CD4-positive, CD25-positive, alpha-beta regulatory T cell (primary cell): Measurements from ENCODE around the gene PCCA. TPM values are rescaled to one million over a fixed set of nuclear protein-coding genes. Genes with fewer than 3 reads are reported as not detected.
"Not testable (repeated sequence)": the region's sequence is repeated elsewhere in the genome, so short reads cannot be mapped to it uniquely, and the experiment has no call there.

Source experiments
- ATAC-seq, 2 donors: fragments of 150-1000 bp; cut with Tn5 transposase; one replicate each; pipeline ENCODE4 v1.10.0; 2021; ENCODE audit warnings: low read depth in 2 of 2, moderate number of reproducible peaks in 2 of 2, moderate library complexity in 1 of 2
- DNase-seq, 3 donors: peaks; one replicate each; pipeline versions ENCODE4 v3.0.0 to v3.0.0-alpha.2; 2012 to 2022; ENCODE audit warnings: mixed read lengths in 1 of 3
- H3K27ac ChIP-seq: one replicate; pipeline ENCODE4 v1.7.0; 2013; ENCODE audit warnings: mild to moderate bottlenecking, low read length; ENCODE audit not compliant: insufficient read depth, poor library complexity, severe bottlenecking
- H3K27me3 ChIP-seq: one replicate; pipeline ENCODE4 v1.7.0; 2013; ENCODE audit warnings: low read length; ENCODE audit not compliant: control insufficient read depth, insufficient read depth
- H3K36me3 ChIP-seq: one replicate; pipeline ENCODE4 v1.7.0; 2013; ENCODE audit warnings: mild to moderate bottlenecking, low read length, moderate library complexity; ENCODE audit not compliant: control insufficient read depth, insufficient read depth
- H3K4me1 ChIP-seq: 2 replicates; pipeline ENCODE4 v1.7.0; 2013; ENCODE audit warnings: mild to moderate bottlenecking, low read length; ENCODE audit not compliant: insufficient read depth, control insufficient read depth, poor library complexity, severe bottlenecking
- H3K4me3 ChIP-seq: one replicate; pipeline ENCODE4 v1.7.0; 2013; ENCODE audit warnings: low read depth, mild to moderate bottlenecking, low read length, moderate library complexity
- H3K9me3 ChIP-seq, 2 experiments: 1 replicate in 1 of 2; 2 replicates in 1 of 2; pipeline ENCODE4 v1.7.0; 2013; ENCODE audit warnings: low read length in 2 of 2, mild to moderate bottlenecking in 1 of 2, moderate library complexity in 1 of 2; ENCODE audit not compliant: control insufficient read depth in 2 of 2
- H3K27ac Mint-ChIP-seq, 3 donors: one replicate each; pipeline ENCODE4 v1.8.0; 2020 to 2022; ENCODE audit warnings: mild to moderate bottlenecking in 3 of 3, mixed read lengths in 3 of 3, moderate library complexity in 2 of 3
- H3K27me3 Mint-ChIP-seq: one replicate; pipeline ENCODE4 v1.8.0; 2022; ENCODE audit warnings: mild to moderate bottlenecking, mixed read lengths
- H3K36me3 Mint-ChIP-seq: one replicate; pipeline ENCODE4 v1.8.0; 2020; ENCODE audit warnings: mixed read lengths
- H3K4me1 Mint-ChIP-seq, 4 donors: one replicate each; pipeline ENCODE4 v1.8.0; 2020 to 2022; ENCODE audit warnings: mixed read lengths in 4 of 4, mild to moderate bottlenecking in 1 of 4
- H3K4me3 Mint-ChIP-seq, 4 donors: one replicate each; pipeline ENCODE4 v1.8.0; 2020 to 2022; ENCODE audit warnings: mild to moderate bottlenecking in 4 of 4, mixed read lengths in 4 of 4, moderate library complexity in 3 of 4
- H3K9me3 Mint-ChIP-seq, 7 donors: one replicate each; pipeline ENCODE4 v1.8.0; 2020 to 2022; ENCODE audit warnings: mixed read lengths in 7 of 7, mild to moderate bottlenecking in 3 of 7, moderate library complexity in 2 of 7
- polyA plus RNA-seq, 4 donors: library from polyadenylated mRNA; unstranded; fragments of 300-500 nt; fragmentation: Illumina TruSeq; gene quantifications; one replicate each; pipeline ENCODE4 v1.2.3, GENCODE V29; 2021
- total RNA-seq: library from RNA; stranded (reverse); gene quantifications from one replicate; pipeline ENCODE4 v1.2.3, GENCODE V29; 2022

Gene PCCA
- total and polyA plus RNA-seq, 5 donors from 2014 or later = 8.0 to 14.8 (median 10.4) TPM

DNA sequence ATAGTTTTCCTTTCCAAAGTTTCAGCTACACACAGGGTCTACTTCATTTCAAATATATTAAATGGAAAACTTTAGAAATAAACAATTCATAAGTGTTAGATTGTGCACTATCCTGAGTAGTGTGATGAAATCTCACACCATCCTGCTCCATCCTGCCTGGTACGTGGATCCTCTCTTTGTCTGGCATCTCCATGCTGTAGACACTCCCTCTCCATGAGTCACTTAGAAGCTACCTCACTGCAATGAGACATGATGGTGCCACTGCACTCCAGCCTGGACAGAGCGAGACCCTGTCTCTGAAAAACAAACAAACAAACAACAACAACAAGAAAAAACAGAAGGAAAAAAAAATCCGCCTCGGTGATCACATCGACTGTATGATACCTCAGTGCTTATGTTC, 191.8 kb downstream of the PCCA start:
- H3K36me3 ChIP-seq = no peaks in the 10 kb centered on the region
- no peak for ATAC-seq
- Mint-ChIP-seq H3K36me3 (peaks cover 22% of the 10 kb centered on the region), H3K4me3 (no peak overlapping the region), H3K4me1 (peaks cover 0 to 4% (median 0%) of the 10 kb centered on the region in 4 donors), H3K9me3 (peaks cover 0 to 2% (median 0%) of the 10 kb centered on the region in 7 donors), H3K27me3 (no peaks in the 10 kb centered on the region), H3K27ac (no peak overlapping the region)
- H3K27me3 ChIP-seq = no peaks in the 10 kb centered on the region
- no peak for DNase-seq
- no peaks in the 10 kb centered on the region for H3K4me1 ChIP-seq
- no peaks in the 10 kb centered on the region for H3K9me3 ChIP-seq
- no peak overlapping the region for H3K4me3 ChIP-seq
- no peak overlapping the region for H3K27ac ChIP-seq

DNA sequence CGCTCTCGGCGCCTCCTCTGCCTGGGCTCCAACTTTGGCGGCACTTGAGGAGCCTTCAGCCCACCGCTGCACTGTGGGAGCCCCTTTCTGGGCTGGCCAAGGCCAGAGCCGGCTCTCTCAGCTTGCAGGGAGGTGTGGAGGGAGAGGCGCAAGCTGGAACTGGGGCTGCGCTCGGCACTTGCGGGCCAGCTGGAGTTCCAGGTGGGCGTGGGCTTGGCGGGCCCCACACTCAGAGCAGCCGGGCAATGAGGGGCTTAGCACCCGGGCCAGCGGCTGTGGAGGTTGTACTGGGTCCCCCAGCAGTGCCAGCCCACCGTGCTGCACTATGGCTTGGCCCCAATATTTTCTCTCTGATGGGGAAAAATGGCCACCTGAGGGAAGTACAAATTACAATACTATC, 193.4 kb downstream of the PCCA start:
- not testable (repeated sequence) for H3K27me3 Mint-ChIP-seq, H3K27me3 ChIP-seq, H3K27ac Mint-ChIP-seq, H3K9me3 ChIP-seq, H3K4me3 Mint-ChIP-seq, H3K4me1 ChIP-seq, H3K9me3 Mint-ChIP-seq, H3K4me3 ChIP-seq, H3K36me3 ChIP-seq, ATAC-seq, DNase-seq, H3K27ac ChIP-seq, H3K4me1 Mint-ChIP-seq
- peaks cover 19% of the 10 kb centered on the region for H3K36me3 Mint-ChIP-seq

DNA sequence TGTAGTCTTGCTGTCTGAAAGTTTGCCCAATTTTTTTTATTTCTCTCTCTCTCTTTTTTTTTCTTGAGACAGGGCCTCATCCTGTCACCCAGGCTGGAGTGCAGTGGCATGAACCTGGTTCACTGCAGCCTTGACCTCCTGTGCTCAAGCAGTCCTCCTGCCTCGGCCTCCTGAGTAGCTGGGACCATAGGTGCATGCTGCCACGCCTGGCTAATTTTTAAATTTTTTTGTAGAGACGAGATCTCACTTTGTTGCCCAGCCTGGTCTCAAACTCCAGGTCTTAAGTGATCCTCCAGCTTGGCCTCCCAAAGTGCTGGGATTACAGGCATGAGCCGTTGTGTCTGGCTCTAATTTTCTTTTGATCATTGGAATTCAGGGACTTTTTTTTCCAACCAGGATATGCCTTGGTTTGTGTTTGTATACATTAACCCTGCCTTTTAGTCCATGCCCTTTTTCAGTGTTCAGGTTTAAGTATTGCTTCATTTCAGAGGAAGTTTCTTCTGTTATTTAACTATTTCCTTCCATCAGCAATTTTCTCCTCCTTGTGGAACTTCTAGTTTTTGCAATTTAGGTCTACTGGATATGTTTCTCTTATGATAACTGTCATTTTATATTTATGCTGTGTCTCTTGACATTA, 201.4 kb downstream of the PCCA start:
- Histone ChIP-seq H3K27me3 (no peaks in the 10 kb centered on the region), H3K36me3 (no peaks in the 10 kb centered on the region), H3K4me1 (no peaks in the 10 kb centered on the region), H3K27ac (no peak overlapping the region), H3K9me3 (no peaks in the 10 kb centered on the region), H3K4me3 (no peak overlapping the region)
- no peak for DNase-seq
- H3K27ac Mint-ChIP-seq = no peak overlapping the region
- H3K36me3 Mint-ChIP-seq = peaks cover 20% of the 10 kb centered on the region
- no peak overlapping the region for H3K4me3 Mint-ChIP-seq
- peaks cover 0 to 4% (median 0%) of the 10 kb centered on the region in 4 donors for H3K4me1 Mint-ChIP-seq
- ATAC-seq = no peak
- H3K9me3 Mint-ChIP-seq = peaks cover 0 to 1% (median 0%) of the 10 kb centered on the region in 7 donors
- H3K27me3 Mint-ChIP-seq = no peaks in the 10 kb centered on the region

DNA sequence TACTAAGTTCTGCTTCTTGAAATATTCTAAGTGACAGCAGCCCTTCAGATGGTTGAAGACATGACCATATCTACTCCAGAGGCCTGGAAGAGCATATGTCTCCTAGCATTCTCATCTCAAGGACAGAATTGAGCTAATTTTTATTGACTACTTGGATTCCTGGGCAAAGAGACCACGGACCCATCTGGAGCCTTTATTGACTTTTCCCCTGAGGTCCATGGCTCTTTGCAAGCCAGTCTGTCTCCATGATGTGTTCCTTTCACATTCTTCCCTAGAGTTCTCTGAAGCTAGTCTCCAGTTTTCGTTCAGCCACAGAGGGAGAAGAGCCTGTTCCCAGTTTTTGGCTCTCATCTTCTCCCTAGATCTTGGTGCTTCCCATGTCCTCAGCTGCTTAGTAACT, 202.7 kb downstream of the PCCA start:
- H3K27ac Mint-ChIP-seq = peak overlapping the region in 1 of 3 donors; percentile 13
- peaks cover 17% of the 10 kb centered on the region for H3K36me3 Mint-ChIP-seq
- H3K27me3 ChIP-seq = no peaks in the 10 kb centered on the region
- peaks cover 0 to 1% (median 0%) of the 10 kb centered on the region in 7 donors for H3K9me3 Mint-ChIP-seq
- no peaks in the 10 kb centered on the region for H3K9me3 ChIP-seq
- no peaks in the 10 kb centered on the region for H3K36me3 ChIP-seq
- ATAC-seq = no peak
- H3K4me3 ChIP-seq = no peak overlapping the region
- no peaks in the 10 kb centered on the region for H3K27me3 Mint-ChIP-seq
- H3K4me1 ChIP-seq = no peaks in the 10 kb centered on the region
- H3K4me3 Mint-ChIP-seq = no peak overlapping the region
- DNase-seq = no peak
- peaks cover 0 to 3% (median 0%) of the 10 kb centered on the region in 4 donors for H3K4me1 Mint-ChIP-seq
- H3K27ac ChIP-seq = no peak overlapping the region

DNA sequence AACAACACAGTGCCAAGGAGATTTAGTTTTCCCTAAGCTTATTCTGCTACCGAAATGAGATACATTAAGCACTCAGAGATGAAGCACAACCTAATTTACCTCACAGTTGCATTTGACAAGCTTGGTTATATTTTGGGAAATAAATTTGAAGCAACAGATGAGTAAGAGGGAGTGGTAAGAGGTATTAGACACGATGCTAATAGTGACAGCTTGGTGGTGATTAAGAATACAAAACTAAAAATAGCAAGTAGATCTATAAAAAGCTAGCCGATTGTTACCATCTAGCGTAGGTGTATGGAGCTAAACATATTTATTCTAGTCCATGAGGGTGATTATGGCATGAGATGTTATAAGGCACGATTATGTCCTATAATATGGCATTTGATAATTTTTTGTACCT, 208.5 kb downstream of the PCCA start:
- no peak overlapping the region for H3K27ac Mint-ChIP-seq
- no peak for DNase-seq
- no peaks in the 10 kb centered on the region for H3K27me3 Mint-ChIP-seq
- H3K36me3 Mint-ChIP-seq = peaks cover 23% of the 10 kb centered on the region
- no peaks in the 10 kb centered on the region for H3K9me3 ChIP-seq
- H3K27ac ChIP-seq = no peak overlapping the region
- no peaks in the 10 kb centered on the region for H3K36me3 ChIP-seq
- H3K27me3 ChIP-seq = no peaks in the 10 kb centered on the region
- ATAC-seq = no peak
- H3K9me3 Mint-ChIP-seq = no peaks in the 10 kb centered on the region
- H3K4me3 ChIP-seq = no peak overlapping the region
- peaks cover 0 to 7% (median 0%) of the 10 kb centered on the region in 4 donors for H3K4me1 Mint-ChIP-seq
- no peak overlapping the region for H3K4me3 Mint-ChIP-seq
- H3K4me1 ChIP-seq = no peaks in the 10 kb centered on the region

DNA sequence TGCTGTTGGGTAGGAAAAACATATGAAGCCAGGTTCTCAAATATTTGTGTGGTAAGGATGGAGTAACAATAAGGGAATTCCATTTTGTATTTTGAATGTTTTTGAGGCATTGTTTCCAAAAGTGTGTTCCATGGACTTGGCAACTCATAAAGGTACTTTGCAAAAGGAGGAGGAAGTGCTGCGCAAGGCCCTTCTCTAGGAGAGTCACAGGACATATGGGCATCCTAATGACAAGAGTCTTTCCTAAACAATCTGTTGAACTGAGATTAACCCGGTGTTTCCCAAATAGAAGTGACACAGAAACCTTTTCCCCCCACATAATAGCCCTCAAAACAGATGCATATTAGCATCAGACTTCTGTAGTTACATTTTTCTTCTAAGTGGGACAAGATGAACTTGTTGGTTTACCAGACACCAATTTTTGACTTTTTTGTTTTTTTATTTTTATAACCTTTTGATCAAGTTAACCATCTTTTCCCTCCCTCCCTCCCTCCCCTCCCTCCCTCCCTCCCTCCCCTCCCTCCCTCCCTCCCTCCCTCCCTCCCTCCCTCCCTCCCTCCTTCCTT, 209.3 kb downstream of the PCCA start:
- DNase-seq (no peak), ATAC-seq (no peak)
- H3K9me3 Mint-ChIP-seq = no peaks in the 10 kb centered on the region
- no peak overlapping the region for H3K27ac Mint-ChIP-seq
- no peak overlapping the region for H3K4me3 Mint-ChIP-seq
- Histone ChIP-seq H3K27me3 (no peaks in the 10 kb centered on the region), H3K4me1 (no peaks in the 10 kb centered on the region), H3K27ac (no peak overlapping the region), H3K4me3 (no peak overlapping the region), H3K9me3 (no peaks in the 10 kb centered on the region), H3K36me3 (no peaks in the 10 kb centered on the region)
- H3K27me3 Mint-ChIP-seq = no peaks in the 10 kb centered on the region
- peaks cover 0 to 7% (median 0%) of the 10 kb centered on the region in 4 donors for H3K4me1 Mint-ChIP-seq
- H3K36me3 Mint-ChIP-seq = peaks cover 23% of the 10 kb centered on the region

DNA sequence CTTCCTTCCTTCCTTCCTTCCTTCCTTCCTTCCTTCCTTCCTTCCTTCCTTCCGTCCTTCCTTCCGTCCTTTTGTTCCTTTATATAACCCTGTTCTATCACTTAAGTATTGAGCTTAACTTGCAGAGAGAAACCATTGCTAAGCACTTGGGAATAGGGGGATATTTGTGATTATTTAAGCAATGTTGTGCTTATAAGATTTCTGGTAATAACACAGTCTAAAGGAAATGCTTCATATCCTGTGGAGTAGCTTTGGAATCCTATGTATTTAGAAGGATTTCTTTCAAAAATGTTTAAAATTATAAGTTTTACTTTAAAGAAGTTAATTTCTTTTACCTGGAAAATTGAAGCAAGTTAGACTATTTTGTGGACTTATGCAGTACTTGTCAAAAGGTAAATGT, 209.8 kb downstream of the PCCA start:
- Histone ChIP-seq H3K9me3 (no peaks in the 10 kb centered on the region), H3K4me3 (no peak overlapping the region), H3K27ac (no peak overlapping the region), H3K27me3 (no peaks in the 10 kb centered on the region), H3K4me1 (no peaks in the 10 kb centered on the region), H3K36me3 (no peaks in the 10 kb centered on the region)
- H3K9me3 Mint-ChIP-seq = no peaks in the 10 kb centered on the region
- no peak overlapping the region for H3K4me3 Mint-ChIP-seq
- peaks cover 0 to 7% (median 0%) of the 10 kb centered on the region in 4 donors for H3K4me1 Mint-ChIP-seq
- H3K36me3 Mint-ChIP-seq = peaks cover 23% of the 10 kb centered on the region
- ATAC-seq = no peak
- H3K27me3 Mint-ChIP-seq = no peaks in the 10 kb centered on the region
- DNase-seq = no peak
- H3K27ac Mint-ChIP-seq = no peak overlapping the region

DNA sequence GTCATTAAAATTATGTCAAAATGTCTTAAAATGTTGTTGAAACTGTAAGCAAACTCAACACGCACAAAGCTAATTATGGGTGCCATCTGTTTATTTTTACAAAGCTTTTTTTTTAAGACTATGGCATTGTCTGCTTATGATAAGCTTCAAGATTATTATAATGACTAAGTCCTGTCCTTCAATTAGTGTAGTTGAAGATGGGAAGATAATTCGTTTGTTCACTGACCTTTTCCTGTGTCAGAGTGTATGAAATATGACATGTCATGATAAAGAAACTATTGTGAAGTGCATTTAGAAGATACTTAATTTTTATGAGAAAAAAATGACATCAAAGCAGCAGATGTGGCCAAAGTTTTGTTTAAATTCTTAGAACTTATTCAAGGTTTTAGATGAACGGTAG, 211.3 kb downstream of the PCCA start:
- H3K4me3 ChIP-seq = no peak overlapping the region
- H3K27ac ChIP-seq = no peak overlapping the region
- no peaks in the 10 kb centered on the region for H3K4me1 ChIP-seq
- Mint-ChIP-seq H3K27me3 (no peaks in the 10 kb centered on the region), H3K27ac (no peak overlapping the region), H3K36me3 (peaks cover 12% of the 10 kb centered on the region), H3K4me3 (no peak overlapping the region), H3K4me1 (peaks cover 0 to 7% (median 0%) of the 10 kb centered on the region in 4 donors), H3K9me3 (no peaks in the 10 kb centered on the region)
- no peaks in the 10 kb centered on the region for H3K36me3 ChIP-seq
- no peak for DNase-seq
- no peaks in the 10 kb centered on the region for H3K27me3 ChIP-seq
- H3K9me3 ChIP-seq = no peaks in the 10 kb centered on the region
- ATAC-seq = no peak
